HUES6 (cell line): ENCODE data around the gene AZU1.
A peak's percentile ranks its signal among the peaks of the same experiment; 100 is the strongest.
"Not testable (repeated sequence)": the region's sequence is repeated elsewhere in the genome, so short reads cannot be mapped to it uniquely, and the experiment has no call there.

Experiments
- H3K27ac ChIP-seq: 2 replicates; pipeline ENCODE4 v1.7.0; 2013; ENCODE audit warnings: low read depth, mild to moderate bottlenecking, low read length, inconsistent platforms
- H3K27me3 ChIP-seq: 2 replicates; pipeline ENCODE4 v1.6.1; 2013; ENCODE audit warnings: low read length; ENCODE audit not compliant: control insufficient read depth, insufficient read depth
- H3K36me3 ChIP-seq: 2 replicates; pipeline ENCODE4 v1.6.1; 2013; ENCODE audit warnings: low read length; ENCODE audit not compliant: control insufficient read depth, insufficient read depth
- H3K4me1 ChIP-seq: 2 replicates; pipeline ENCODE4 v1.6.1; 2013; ENCODE audit warnings: low read length; ENCODE audit not compliant: control insufficient read depth, insufficient read depth
- H3K4me3 ChIP-seq: 2 replicates; pipeline ENCODE4 v1.5.1; 2013; ENCODE audit warnings: low read depth, low read length
- H3K9ac ChIP-seq: one replicate; pipeline ENCODE4 v1.6.1; 2013; ENCODE audit warnings: mild to moderate bottlenecking, low read length
- H3K9me3 ChIP-seq: 2 replicates; pipeline ENCODE4 v1.6.1; 2013; ENCODE audit warnings: low read depth, low read length; ENCODE audit not compliant: control insufficient read depth, insufficient read depth

The AZU1 gene

DNA sequence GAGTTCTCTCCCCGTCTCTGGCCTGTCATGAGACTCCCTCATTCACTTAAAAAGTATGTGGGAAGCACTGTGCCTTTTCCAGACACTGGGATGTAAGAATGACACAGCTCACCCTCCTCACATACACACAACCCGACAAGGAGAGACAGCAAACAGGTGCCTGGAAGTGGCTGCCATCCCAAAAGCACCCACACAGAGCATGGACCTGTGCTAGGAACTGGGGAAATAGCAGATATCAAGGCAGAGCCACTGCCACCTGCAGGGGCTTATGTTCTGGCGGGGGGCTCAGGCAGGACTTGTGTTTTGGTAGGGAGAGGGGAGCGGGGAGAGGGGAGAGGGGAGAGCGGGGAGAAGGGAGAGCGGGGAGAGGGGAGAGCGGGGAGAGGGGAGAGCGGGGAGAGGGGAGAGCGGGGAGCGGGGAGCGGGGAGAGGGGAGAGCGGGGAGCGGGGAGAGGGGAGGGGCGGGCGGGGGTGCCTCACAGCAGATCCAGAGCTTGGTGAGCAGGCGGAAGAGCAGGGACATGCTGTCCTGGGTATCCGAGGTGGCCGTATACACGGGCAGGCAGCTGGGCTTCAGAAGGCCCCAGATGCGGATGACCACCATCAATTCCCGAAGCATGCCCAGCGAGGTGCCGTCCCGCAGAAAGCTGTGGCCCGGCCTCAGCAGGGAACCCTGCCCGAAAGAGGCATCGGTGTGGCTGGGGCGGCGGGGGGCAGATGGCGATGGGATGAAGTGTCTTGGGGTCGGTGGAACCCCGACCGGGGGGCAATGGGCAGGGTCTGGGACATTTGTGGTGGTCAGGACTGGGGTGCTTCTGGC is 44.0 kb downstream of the AZU1 start:
- Histone ChIP-seq H3K9me3 (no peaks in the 10 kb centered on the region), H3K27me3 (no peaks in the 10 kb centered on the region), H3K4me1 (peaks cover 35% of the 10 kb centered on the region), H3K9ac (no peak overlapping the region), H3K27ac (no peak overlapping the region), H3K36me3 (peaks cover 50% of the 10 kb centered on the region), H3K4me3 (peak overlapping the region; percentile 27)

GRCh38 chr19:872266-872951 is 44.8 kb downstream of the AZU1 start:
- peaks cover 29% of the 10 kb centered on the region for H3K4me1 ChIP-seq
- no peaks in the 10 kb centered on the region for H3K27me3 ChIP-seq
- no peak overlapping the region for H3K9ac ChIP-seq
- H3K9me3 ChIP-seq, result no peaks in the 10 kb centered on the region
- peak overlapping the region; percentile 27 for H3K4me3 ChIP-seq
- no peak overlapping the region for H3K27ac ChIP-seq
- peaks cover 56% of the 10 kb centered on the region for H3K36me3 ChIP-seq

GRCh38 chr19:873084-873483 is 45.4 kb downstream of the AZU1 start:
- H3K27ac ChIP-seq, result no peak overlapping the region
- no peaks in the 10 kb centered on the region for H3K9me3 ChIP-seq
- peaks cover 50% of the 10 kb centered on the region for H3K36me3 ChIP-seq
- H3K9ac ChIP-seq, result no peak overlapping the region
- no peaks in the 10 kb centered on the region for H3K27me3 ChIP-seq
- no peak overlapping the region for H3K4me3 ChIP-seq
- peaks cover 22% of the 10 kb centered on the region; the same call in 1 of the 2 replicates for H3K4me1 ChIP-seq

DNA sequence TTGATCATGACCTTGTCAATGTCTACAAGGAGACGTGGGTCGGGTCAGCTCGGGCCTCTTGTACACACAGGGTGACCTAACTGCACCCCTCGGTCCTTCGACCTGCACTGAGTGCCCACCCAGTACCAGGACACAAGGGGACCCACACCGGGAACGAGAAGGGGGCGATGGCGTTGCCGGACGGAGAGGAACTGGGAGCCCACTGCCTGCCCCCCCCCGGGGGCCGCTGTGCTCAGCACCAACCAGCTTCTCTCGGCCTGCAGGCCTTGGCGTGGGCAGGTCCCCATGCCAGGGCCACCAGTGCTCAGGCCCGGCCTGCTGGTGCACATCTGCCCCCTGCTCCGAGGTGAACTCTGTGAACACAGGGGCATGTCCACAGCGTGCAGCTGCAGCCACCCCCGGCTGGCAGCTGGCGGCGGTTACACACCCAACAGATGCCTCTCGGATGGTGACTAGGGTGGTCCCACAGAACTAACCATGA is 46.0 kb downstream of the AZU1 start:
- no peak overlapping the region for H3K27ac ChIP-seq
- no peak overlapping the region for H3K4me3 ChIP-seq
- H3K9me3 ChIP-seq, result no peaks in the 10 kb centered on the region
- no peak overlapping the region for H3K9ac ChIP-seq
- no peaks in the 10 kb centered on the region for H3K27me3 ChIP-seq
- H3K36me3 ChIP-seq, result peaks cover 45% of the 10 kb centered on the region
- peaks cover 18% of the 10 kb centered on the region; the same call in 1 of the 2 replicates for H3K4me1 ChIP-seq

- Histone ChIP-seq H3K27ac (no peak overlapping the region), H3K4me1 (peaks cover 9% of the 10 kb centered on the region; the same call in 1 of the 2 replicates)
These were observed 47.7 kb downstream of the AZU1 start for GRCh38 chr19:875265-875879.

DNA sequence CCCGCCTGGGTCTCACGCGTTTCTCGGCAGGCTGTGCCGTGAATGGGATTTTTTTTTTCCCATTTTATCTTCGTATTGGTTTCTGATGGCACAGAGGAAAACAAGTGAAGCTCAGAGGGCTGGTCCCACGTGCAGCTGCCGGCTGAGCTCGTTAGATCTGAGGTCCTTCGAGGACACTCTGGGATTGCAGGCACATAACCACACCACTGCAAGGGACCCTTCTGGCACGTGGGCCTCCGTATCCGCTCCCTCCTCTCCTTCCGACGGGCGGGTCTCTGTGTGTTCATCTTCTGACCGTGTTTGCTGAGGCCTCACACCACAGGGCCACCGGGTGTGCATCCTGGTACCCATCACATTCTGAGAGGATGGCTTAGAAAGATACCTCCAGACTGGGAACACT is 48.5 kb downstream of the AZU1 start:
- Histone ChIP-seq H3K4me1 (peaks cover 9% of the 10 kb centered on the region; the same call in 1 of the 2 replicates), H3K4me3 (no peak overlapping the region), H3K27ac (no peak overlapping the region), H3K27me3 (no peaks in the 10 kb centered on the region), H3K9me3 (no peaks in the 10 kb centered on the region), H3K36me3 (peaks cover 39% of the 10 kb centered on the region), H3K9ac (no peak overlapping the region)

More at GRCh38 chr19:875265-875879, 47.7 kb downstream of the AZU1 start:
- H3K9ac ChIP-seq, result no peak overlapping the region
- no peaks in the 10 kb centered on the region for H3K9me3 ChIP-seq
- H3K36me3 ChIP-seq, result peaks cover 40% of the 10 kb centered on the region
- no peak overlapping the region for H3K4me3 ChIP-seq
- H3K27me3 ChIP-seq, result no peaks in the 10 kb centered on the region

GRCh38 chr19:876780-877314 is 49.2 kb downstream of the AZU1 start:
- peaks cover 9% of the 10 kb centered on the region; the same call in 1 of the 2 replicates for H3K4me1 ChIP-seq
- H3K9me3 ChIP-seq, result no peaks in the 10 kb centered on the region
- H3K36me3 ChIP-seq, result peaks cover 47% of the 10 kb centered on the region
- no peak overlapping the region for H3K4me3 ChIP-seq
- H3K27me3 ChIP-seq, result no peaks in the 10 kb centered on the region
- H3K9ac ChIP-seq, result no peak overlapping the region
- H3K27ac ChIP-seq, result no peak overlapping the region

GRCh38 chr19:877992-878660 is 50.5 kb downstream of the AZU1 start:
- H3K9me3 ChIP-seq, H3K4me1 ChIP-seq, H3K4me3 ChIP-seq, H3K27me3 ChIP-seq, H3K27ac ChIP-seq, H3K9ac ChIP-seq: not testable (repeated sequence)
- peaks cover 59% of the 10 kb centered on the region for H3K36me3 ChIP-seq

GRCh38 chr19:878751-879561 is 51.3 kb downstream of the AZU1 start:
- not testable (repeated sequence) for H3K9me3 ChIP-seq, H3K4me1 ChIP-seq, H3K9ac ChIP-seq, H3K27me3 ChIP-seq, H3K27ac ChIP-seq, H3K4me3 ChIP-seq
- H3K36me3 ChIP-seq, result peaks cover 61% of the 10 kb centered on the region
